Upper lobe of right lung (tissue), 1 donor: ENCODE data around the gene ANO10. TPM values are rescaled to one million over a fixed set of nuclear protein-coding genes. Genes with fewer than 3 reads are reported as not detected.
"Not testable (repeated sequence)": the region's sequence is repeated elsewhere in the genome, so short reads cannot be mapped to it uniquely, and the experiment has no call there.

Source experiments
- ATAC-seq: fragments of 200-7000 bp; cut with Tn5 transposase; one replicate; pipeline ENCODE4 v1.9.1; 2020; ENCODE audit warnings: mild to moderate bottlenecking, moderate library complexity
- DNase-seq: peaks from one replicate; pipeline ENCODE4 v3.0.0-alpha.2; 2020
- H3K27ac ChIP-seq: fragments of 200-600 bp; one replicate; pipeline ENCODE4 v1.8.0; 2022
- H3K27me3 ChIP-seq: fragments of 200-600 bp; one replicate; pipeline ENCODE4 v1.8.0; 2022; ENCODE audit warnings: mild to moderate bottlenecking
- H3K36me3 ChIP-seq: fragments of 200-600 bp; one replicate; pipeline ENCODE4 v1.8.0; 2022
- H3K4me1 ChIP-seq: fragments of 200-600 bp; one replicate; pipeline ENCODE4 v1.8.0; 2022
- H3K4me3 ChIP-seq: fragments of 200-600 bp; one replicate; pipeline ENCODE4 v1.8.0; 2022; ENCODE audit warnings: mild to moderate bottlenecking
- H3K9me3 ChIP-seq: fragments of 200-600 bp; one replicate; pipeline ENCODE4 v1.8.0; 2022
- intact Hi-C: fragments of 100-400 bp; cut with DNase I; formaldehyde crosslinking; loops from one replicate; pipeline ENCODE4 v1.11.0; 2022
- total RNA-seq: library from RNA; stranded (reverse); fragmentation: NEBNext Ultra II Directional; extraction: Animal tissue kit (Norgen Biotek cat#: 25700); gene quantifications from one replicate; pipeline ENCODE4 v1.2.1, GENCODE V29; 2021
- TF ChIP-seq, protein P1 (sequence below): fragments of 200-600 bp; IDR thresholded peaks from one replicate; pipeline ENCODE4 v1.8.0; 2022; ENCODE audit warnings: antibody characterized with exemption
- donor health status: DM: no; HTN: yes; CAD: no; lungs with severe emphysema.

The ANO10 gene
- total RNA-seq, 1 donor from 2014 or later = 30.6 TPM

GRCh38 chr3:43558171-43558570 lies 63.6 kb downstream of the ANO10 start:
- intact Hi-C loops = no loop called here
- peaks cover 9% of the 10 kb centered on the region for H3K36me3 ChIP-seq
- ATAC-seq = no peak
- H3K27me3 ChIP-seq = no peaks in the 10 kb centered on the region
- TF ChIP-seq, protein P1, sequence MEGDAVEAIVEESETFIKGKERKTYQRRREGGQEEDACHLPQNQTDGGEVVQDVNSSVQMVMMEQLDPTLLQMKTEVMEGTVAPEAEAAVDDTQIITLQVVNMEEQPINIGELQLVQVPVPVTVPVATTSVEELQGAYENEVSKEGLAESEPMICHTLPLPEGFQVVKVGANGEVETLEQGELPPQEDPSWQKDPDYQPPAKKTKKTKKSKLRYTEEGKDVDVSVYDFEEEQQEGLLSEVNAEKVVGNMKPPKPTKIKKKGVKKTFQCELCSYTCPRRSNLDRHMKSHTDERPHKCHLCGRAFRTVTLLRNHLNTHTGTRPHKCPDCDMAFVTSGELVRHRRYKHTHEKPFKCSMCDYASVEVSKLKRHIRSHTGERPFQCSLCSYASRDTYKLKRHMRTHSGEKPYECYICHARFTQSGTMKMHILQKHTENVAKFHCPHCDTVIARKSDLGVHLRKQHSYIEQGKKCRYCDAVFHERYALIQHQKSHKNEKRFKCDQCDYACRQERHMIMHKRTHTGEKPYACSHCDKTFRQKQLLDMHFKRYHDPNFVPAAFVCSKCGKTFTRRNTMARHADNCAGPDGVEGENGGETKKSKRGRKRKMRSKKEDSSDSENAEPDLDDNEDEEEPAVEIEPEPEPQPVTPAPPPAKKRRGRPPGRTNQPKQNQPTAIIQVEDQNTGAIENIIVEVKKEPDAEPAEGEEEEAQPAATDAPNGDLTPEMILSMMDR = no peak
- no peaks in the 10 kb centered on the region for H3K9me3 ChIP-seq
- H3K27ac ChIP-seq = no peak overlapping the region
- no peak overlapping the region for H3K4me3 ChIP-seq
- H3K4me1 ChIP-seq = no peaks in the 10 kb centered on the region
- DNase-seq = no peak

GRCh38 chr3:43549626-43550290 lies 72.1 kb downstream of the ANO10 start:
- intact Hi-C loops = no loop called here
- Histone ChIP-seq H3K4me3 (no peak overlapping the region), H3K27me3 (no peaks in the 10 kb centered on the region), H3K9me3 (no peaks in the 10 kb centered on the region), H3K4me1 (no peaks in the 10 kb centered on the region), H3K36me3 (no peaks in the 10 kb centered on the region), H3K27ac (no peak overlapping the region)
- DNase-seq (no peak), ATAC-seq (no peak)
- TF ChIP-seq, protein P1 = no peak

DNA sequence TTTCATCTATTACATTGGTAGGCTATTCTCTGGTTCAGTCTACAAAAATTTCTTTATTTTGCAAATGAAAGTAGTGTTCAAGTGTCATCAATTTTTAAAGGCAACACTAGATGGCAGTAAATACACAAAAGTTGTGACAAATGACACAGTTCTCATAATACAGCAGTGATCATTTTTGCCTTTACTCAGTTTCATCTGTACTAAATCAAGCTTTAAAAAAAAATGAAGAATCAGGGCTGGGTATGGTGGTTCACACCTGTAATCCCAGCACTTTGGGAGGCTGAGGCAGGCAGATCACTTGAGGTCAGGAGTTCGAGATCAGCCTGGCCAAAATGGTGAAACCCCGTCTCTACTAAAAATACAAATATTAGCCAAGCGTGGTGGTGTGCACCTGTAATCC lies 77.5 kb downstream of the ANO10 start:
- intact Hi-C loops, H3K27ac ChIP-seq, H3K27me3 ChIP-seq, H3K4me3 ChIP-seq, H3K9me3 ChIP-seq, H3K4me1 ChIP-seq, DNase-seq, H3K36me3 ChIP-seq: not testable (repeated sequence)
- peak; percentile 72 for ATAC-seq
- TF ChIP-seq, protein P1 = peak; percentile 64

DNA sequence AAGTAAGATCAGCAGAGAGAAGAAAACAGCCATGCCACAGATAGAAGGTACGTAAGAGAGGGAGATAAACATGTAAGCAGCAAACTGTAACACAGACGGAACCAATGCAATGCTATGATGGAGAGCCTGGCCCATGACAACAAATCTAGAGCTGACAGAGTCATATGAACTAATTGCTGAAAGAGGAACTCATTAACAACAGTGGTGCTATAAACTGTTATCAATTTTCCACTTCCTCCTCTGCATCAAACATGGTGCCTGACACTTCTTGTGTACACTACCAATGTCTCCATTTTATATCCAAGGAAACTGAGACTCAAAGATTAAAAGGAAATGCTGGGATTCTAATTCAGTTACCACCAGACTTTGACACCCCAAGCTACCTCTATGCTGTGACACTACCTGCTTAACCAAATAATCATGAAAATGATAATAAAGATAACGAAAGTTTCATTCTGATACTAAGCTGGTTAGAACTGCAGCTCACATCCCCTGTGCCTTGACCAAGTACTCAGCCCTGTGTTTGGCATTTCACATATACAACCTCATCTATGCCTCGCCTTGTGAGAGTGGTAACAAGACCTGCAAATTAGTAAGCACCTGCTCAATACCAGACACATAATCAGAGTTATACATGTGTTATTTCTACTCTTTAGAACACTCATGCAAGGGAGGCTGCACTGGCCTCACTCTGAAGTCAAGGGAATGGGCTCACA lies 79.3 kb downstream of the ANO10 start:
- ATAC-seq (no peak), DNase-seq (no peak)
- intact Hi-C loops = no loop called here
- no peak overlapping the region for H3K4me3 ChIP-seq
- TF ChIP-seq, protein P1 = no peak
- H3K27ac ChIP-seq = no peak overlapping the region
- no peaks in the 10 kb centered on the region for H3K36me3 ChIP-seq
- H3K9me3 ChIP-seq = no peaks in the 10 kb centered on the region
- H3K27me3 ChIP-seq = no peaks in the 10 kb centered on the region
- no peaks in the 10 kb centered on the region for H3K4me1 ChIP-seq

DNA sequence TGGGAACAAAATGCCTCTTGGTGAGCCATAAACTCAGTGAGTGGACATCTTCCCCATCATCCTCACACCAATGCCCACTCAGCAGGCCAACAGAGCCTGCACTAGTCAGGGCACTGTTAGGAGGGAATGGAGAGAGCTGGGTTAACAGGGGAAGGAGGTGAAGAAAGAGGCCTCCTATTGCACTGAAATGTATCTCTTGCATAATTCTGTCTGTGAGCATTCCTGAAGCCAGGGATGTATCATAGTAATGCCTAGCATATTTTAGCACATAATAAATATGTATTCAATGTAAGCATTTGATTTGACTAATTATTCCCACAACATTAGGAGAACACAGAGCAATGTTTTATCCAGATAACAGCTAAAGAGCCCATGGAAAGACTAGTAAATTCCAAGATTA lies 81.2 kb downstream of the ANO10 start:
- no peak for DNase-seq
- no peak for ATAC-seq
- Histone ChIP-seq H3K4me3 (no peak overlapping the region), H3K9me3 (no peaks in the 10 kb centered on the region), H3K36me3 (no peaks in the 10 kb centered on the region), H3K27me3 (no peaks in the 10 kb centered on the region), H3K27ac (no peak overlapping the region), H3K4me1 (no peaks in the 10 kb centered on the region)
- intact Hi-C loops = no loop called here
- TF ChIP-seq, protein P1 = no peak
